Natural killer cell (primary cell): Measurements from ENCODE around the gene ECI1. TPM values are rescaled to one million over a fixed set of nuclear protein-coding genes. Genes with fewer than 3 reads are reported as not detected.

Experiments
- ATAC-seq, 3 donors: fragments of 150-1000 bp in 2 of 3; fragments of 200-7000 bp in 1 of 3; cut with Tn5 transposase; 1 replicate in 1 of 3; 2 replicates in 2 of 3; pipeline ENCODE4 v1.10.0; 2021; ENCODE audit warnings: mild to moderate bottlenecking in 2 of 3, moderate library complexity in 2 of 3
- DNase-seq, 2 donors: peaks; one replicate each; pipeline versions ENCODE4 v3.0.0 to v3.0.0-alpha.2; 2013 to 2021; ENCODE audit warnings: mixed read lengths in 1 of 2
- H3K27ac ChIP-seq: one replicate; pipeline ENCODE4 v1.5.1; 2013; ENCODE audit warnings: mild to moderate bottlenecking, low read length
- H3K27me3 ChIP-seq: one replicate; pipeline ENCODE4 v1.6.1; 2013; ENCODE audit warnings: low read length; ENCODE audit not compliant: control insufficient read depth, insufficient read depth
- H3K36me3 ChIP-seq: one replicate; pipeline ENCODE4 v1.6.1; 2013; ENCODE audit warnings: low read length; ENCODE audit not compliant: control insufficient read depth, insufficient read depth
- H3K4me1 ChIP-seq: one replicate; pipeline ENCODE4 v1.6.1; 2013; ENCODE audit warnings: low read length; ENCODE audit not compliant: control insufficient read depth, insufficient read depth
- H3K4me3 ChIP-seq: one replicate; pipeline ENCODE4 v1.5.1; 2013; ENCODE audit warnings: low read length
- H3K9me3 ChIP-seq: one replicate; pipeline ENCODE4 v1.6.1; 2013; ENCODE audit warnings: low read length; ENCODE audit not compliant: control insufficient read depth, insufficient read depth
- H3K27ac Mint-ChIP-seq, 2 donors: one replicate each; pipeline ENCODE4 v1.8.0; 2022; ENCODE audit warnings: mild to moderate bottlenecking in 2 of 2, mixed read lengths in 2 of 2, moderate library complexity in 1 of 2
- H3K27me3 Mint-ChIP-seq, 2 donors: one replicate each; pipeline ENCODE4 v1.8.0; 2022; ENCODE audit warnings: low read depth in 2 of 2, mixed read lengths in 2 of 2
- H3K36me3 Mint-ChIP-seq: one replicate; pipeline ENCODE4 v1.8.0; 2022; ENCODE audit warnings: mixed read lengths
- H3K4me1 Mint-ChIP-seq, 2 donors: one replicate each; pipeline ENCODE4 v1.8.0; 2022; ENCODE audit warnings: mixed read lengths in 2 of 2
- H3K4me3 Mint-ChIP-seq: one replicate; pipeline ENCODE4 v1.8.0; 2022; ENCODE audit warnings: mild to moderate bottlenecking, moderate library complexity, mixed read lengths
- H3K9me3 Mint-ChIP-seq, 2 donors: one replicate each; pipeline ENCODE4 v1.8.0; 2022; ENCODE audit warnings: mixed read lengths in 2 of 2
- WGBS: methylation state at CpG from one replicate; pipeline ENCODE4 v1.1.7; 2013; ENCODE audit warnings: missing lambda C conversion rate; ENCODE audit not compliant: insufficient coverage; 5-methylcytosine and 5-hydroxymethylcytosine counted together
- intact Hi-C: fragments of 100-400 bp; cut with micrococcal nuclease; formaldehyde crosslinking; loops from one replicate; pipeline ENCODE4 v1.14.2; 2022
- total RNA-seq, 4 donors: library from RNA; stranded (reverse); fragments of 120-200 nt in 1 of 4; gene quantifications; one replicate each; pipeline versions ENCODE4 v1.2.3 to v1.2.4, GENCODE V29; 2013 to 2022
- TF ChIP-seq, protein P1 (sequence below): fragments of 200-600 bp; IDR thresholded peaks from one replicate; pipeline ENCODE4 v1.8.0; 2022; ENCODE audit warnings: antibody characterized with exemption

The ECI1 gene
- total RNA-seq, 3 donors from 2014 or later (not counting 1 experiment from before 2014, with no cell fraction given): 14.6 to 19.2 (median 19.0) TPM

DNA sequence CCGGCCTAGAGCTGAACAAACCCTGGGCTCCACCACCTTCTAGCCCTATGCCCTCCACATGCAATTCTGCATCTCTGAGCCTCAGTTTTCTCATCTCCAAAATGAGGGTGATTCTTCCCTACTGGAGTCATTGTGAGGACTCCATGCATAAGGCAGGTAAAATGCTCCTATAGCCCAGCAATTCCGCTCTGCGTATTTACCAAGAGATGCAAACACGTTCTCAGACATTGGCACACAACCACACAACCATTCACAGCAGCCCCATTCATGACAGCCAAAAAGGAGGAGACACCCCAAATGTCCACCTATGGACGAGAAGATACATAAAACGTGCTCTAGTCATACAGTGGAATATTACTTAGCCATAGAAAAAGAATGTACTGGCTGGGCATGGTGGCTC, 51.1 kb downstream of the ECI1 start:
- intact Hi-C loops: no loop called here
- no peak overlapping the region for H3K27ac ChIP-seq
- Mint-ChIP-seq H3K27ac (no peak overlapping the region), H3K4me3 (no peak overlapping the region), H3K9me3 (no peaks in the 10 kb centered on the region), H3K27me3 (peaks cover 11 to 22% of the 10 kb centered on the region in 2 donors), H3K4me1 (peaks cover 6 to 13% of the 10 kb centered on the region in 2 donors), H3K36me3 (no peaks in the 10 kb centered on the region)
- H3K4me3 ChIP-seq: no peak overlapping the region
- whole genome bisulfite sequencing: 89% methylated on average over 6 of the region's 6 CpGs
- no peaks in the 10 kb centered on the region for H3K9me3 ChIP-seq
- peaks cover 17% of the 10 kb centered on the region for H3K4me1 ChIP-seq
- DNase-seq (no peak), ATAC-seq (no peak)
- TF ChIP-seq, protein P1, sequence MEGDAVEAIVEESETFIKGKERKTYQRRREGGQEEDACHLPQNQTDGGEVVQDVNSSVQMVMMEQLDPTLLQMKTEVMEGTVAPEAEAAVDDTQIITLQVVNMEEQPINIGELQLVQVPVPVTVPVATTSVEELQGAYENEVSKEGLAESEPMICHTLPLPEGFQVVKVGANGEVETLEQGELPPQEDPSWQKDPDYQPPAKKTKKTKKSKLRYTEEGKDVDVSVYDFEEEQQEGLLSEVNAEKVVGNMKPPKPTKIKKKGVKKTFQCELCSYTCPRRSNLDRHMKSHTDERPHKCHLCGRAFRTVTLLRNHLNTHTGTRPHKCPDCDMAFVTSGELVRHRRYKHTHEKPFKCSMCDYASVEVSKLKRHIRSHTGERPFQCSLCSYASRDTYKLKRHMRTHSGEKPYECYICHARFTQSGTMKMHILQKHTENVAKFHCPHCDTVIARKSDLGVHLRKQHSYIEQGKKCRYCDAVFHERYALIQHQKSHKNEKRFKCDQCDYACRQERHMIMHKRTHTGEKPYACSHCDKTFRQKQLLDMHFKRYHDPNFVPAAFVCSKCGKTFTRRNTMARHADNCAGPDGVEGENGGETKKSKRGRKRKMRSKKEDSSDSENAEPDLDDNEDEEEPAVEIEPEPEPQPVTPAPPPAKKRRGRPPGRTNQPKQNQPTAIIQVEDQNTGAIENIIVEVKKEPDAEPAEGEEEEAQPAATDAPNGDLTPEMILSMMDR: no peak
- H3K27me3 ChIP-seq: peaks cover 25% of the 10 kb centered on the region
- no peaks in the 10 kb centered on the region for H3K36me3 ChIP-seq

DNA sequence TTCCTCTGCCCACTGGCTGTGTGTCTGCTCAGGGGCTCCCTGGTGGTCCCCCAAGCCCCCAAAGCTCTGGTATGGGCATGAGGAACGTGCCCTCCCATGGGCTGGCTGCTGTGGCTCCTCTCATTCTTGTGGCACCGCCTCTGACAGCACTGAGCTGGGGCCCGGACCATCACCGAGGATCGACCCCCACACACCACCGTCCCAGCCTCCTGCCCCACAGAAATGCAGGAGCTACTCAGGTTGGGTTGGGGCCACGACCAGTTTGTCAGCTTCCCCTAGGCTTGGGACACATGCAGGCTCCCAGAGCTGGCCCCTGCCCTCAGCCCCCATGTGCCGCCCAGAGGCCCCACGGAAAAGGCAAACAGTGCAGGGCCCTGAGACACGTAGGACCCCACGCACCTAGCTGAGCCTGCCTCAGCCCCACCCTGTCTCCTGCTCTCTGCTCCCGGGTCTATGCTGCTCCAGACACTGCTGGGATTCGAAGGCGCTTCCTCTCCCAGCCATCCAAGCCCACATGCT, 51.7 kb downstream of the ECI1 start:
- H3K27ac Mint-ChIP-seq: no peak overlapping the region
- H3K9me3 Mint-ChIP-seq: no peaks in the 10 kb centered on the region
- WGBS: 82% methylated on average over 14 of the region's 14 CpGs
- ATAC-seq: no peak
- intact Hi-C loops: no loop called here
- H3K4me1 ChIP-seq: peaks cover 18% of the 10 kb centered on the region
- H3K36me3 ChIP-seq: no peaks in the 10 kb centered on the region
- H3K4me3 ChIP-seq: no peak overlapping the region
- H3K27me3 ChIP-seq: peaks cover 31% of the 10 kb centered on the region
- H3K4me1 Mint-ChIP-seq: peaks cover 5 to 16% of the 10 kb centered on the region in 2 donors
- no peak overlapping the region for H3K27ac ChIP-seq
- DNase-seq: no peak
- H3K4me3 Mint-ChIP-seq: no peak overlapping the region
- H3K9me3 ChIP-seq: no peaks in the 10 kb centered on the region
- TF ChIP-seq, protein P1: no peak
- H3K27me3 Mint-ChIP-seq: peaks cover 11 to 27% of the 10 kb centered on the region in 2 donors
- no peaks in the 10 kb centered on the region for H3K36me3 Mint-ChIP-seq

DNA sequence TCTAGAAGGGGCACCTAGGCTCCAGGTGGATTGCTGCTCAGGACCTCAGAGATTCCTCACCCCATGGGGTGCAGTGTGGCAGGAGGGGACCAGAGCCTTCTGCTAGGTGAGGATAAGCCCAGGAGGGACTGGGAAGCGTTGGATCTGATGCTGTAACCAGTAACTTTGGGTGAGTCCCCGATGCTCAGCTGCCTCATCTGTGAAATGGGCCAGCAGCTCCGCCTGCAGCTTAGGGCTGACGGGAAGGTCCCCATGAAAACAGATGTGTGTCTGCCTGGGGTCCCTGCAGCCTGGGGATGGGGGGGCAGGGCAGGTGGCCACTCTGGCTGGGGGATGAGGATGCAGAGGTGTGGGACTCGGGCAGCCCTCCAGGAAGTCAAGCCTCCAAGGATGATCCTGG, 52.3 kb downstream of the ECI1 start:
- no peaks in the 10 kb centered on the region for H3K9me3 ChIP-seq
- Mint-ChIP-seq H3K4me1 (peaks cover 0 to 11% of the 10 kb centered on the region in 2 donors), H3K27me3 (peaks cover 11 to 28% of the 10 kb centered on the region in 2 donors), H3K4me3 (peak overlapping the region; percentile 49), H3K9me3 (no peaks in the 10 kb centered on the region), H3K36me3 (no peaks in the 10 kb centered on the region), H3K27ac (no peak overlapping the region)
- no peak for ATAC-seq
- no peak overlapping the region for H3K27ac ChIP-seq
- no peak for DNase-seq
- TF ChIP-seq, protein P1: no peak
- H3K4me1 ChIP-seq: peaks cover 15% of the 10 kb centered on the region
- no peak overlapping the region for H3K4me3 ChIP-seq
- peaks cover 37% of the 10 kb centered on the region for H3K27me3 ChIP-seq
- whole genome bisulfite sequencing: 85% methylated on average over 5 of the region's 5 CpGs
- intact Hi-C loops: no loop called here
- no peaks in the 10 kb centered on the region for H3K36me3 ChIP-seq

DNA sequence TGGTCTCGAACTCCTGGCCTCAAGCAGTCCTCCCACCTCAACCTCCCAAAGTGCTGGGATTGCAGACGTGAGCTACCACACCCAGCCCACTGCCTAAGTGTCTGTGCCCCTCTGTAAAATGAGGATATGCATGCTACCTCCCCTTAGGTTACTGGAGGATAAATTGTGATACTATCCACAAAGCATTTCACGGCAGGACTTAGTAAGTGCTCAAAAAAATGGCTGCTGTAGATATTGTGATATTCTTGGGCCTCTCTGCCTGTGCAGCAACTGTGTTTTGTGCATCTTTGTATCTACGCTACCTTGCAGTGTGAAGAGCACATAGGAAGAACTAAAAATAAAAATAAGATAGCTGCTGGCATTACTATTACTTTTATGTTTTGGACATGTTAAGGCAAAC, 53.1 kb downstream of the ECI1 start:
- WGBS: 87% methylated on average over 3 of the region's 4 CpGs
- intact Hi-C loops: no loop called here
- peaks cover 39% of the 10 kb centered on the region for H3K27me3 ChIP-seq

More for the DNA sequence above, 53.1 kb downstream of the ECI1 start:
- H3K36me3 ChIP-seq: no peaks in the 10 kb centered on the region
- ATAC-seq (no peak), DNase-seq (no peak)
- H3K9me3 ChIP-seq: no peaks in the 10 kb centered on the region
- no peak overlapping the region for H3K4me3 ChIP-seq
- H3K4me1 ChIP-seq: peaks cover 15% of the 10 kb centered on the region
- Mint-ChIP-seq H3K27me3 (peaks cover 11 to 28% of the 10 kb centered on the region in 2 donors), H3K4me1 (peaks cover 0 to 5% of the 10 kb centered on the region in 2 donors), H3K9me3 (no peaks in the 10 kb centered on the region), H3K27ac (no peak overlapping the region), H3K4me3 (peak overlapping the region; percentile 49), H3K36me3 (no peaks in the 10 kb centered on the region)
- no peak overlapping the region for H3K27ac ChIP-seq
- TF ChIP-seq, protein P1: no peak
